HCEC 1CT (cell line): ENCODE data around the gene IL1RAP.
"Not testable (repeated sequence)": the region's sequence is repeated elsewhere in the genome, so short reads cannot be mapped to it uniquely, and the experiment has no call there.

Experiments used
- DNase-seq: peaks from one replicate; pipeline ENCODE4 v3.0.0-alpha.2; 2017

IL1RAP gene

GRCh38 chr3:190617185-190617584 is 103.3 kb downstream of the IL1RAP start:
- no peak for DNase-seq

- DNase-seq: no peak
These were observed 104.6 kb downstream of the IL1RAP start for GRCh38 chr3:190618330-190619030.

DNA sequence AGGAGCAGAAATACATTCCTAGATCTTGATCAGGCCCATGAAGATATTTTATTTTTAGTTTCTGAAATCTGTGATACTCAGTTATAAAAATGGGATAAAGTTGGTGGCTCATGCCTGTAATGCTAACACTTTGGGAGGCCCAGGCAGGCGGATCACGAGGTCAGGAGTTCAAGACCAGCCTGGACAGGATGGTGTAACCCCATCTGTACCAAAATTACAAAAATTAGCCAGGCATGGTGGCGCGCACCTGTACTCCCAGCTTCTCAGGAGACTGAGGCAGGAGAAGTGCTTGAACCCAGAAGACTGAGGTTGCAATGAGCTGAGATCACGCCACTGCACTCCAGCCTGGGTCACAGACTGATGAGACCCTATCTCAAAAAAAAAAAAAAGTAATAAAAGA is 105.5 kb downstream of the IL1RAP start:
- no peak for DNase-seq

GRCh38 chr3:190619761-190620160 is 105.9 kb downstream of the IL1RAP start:
- DNase-seq: no peak

GRCh38 chr3:190620886-190621608 is 107.2 kb downstream of the IL1RAP start:
- DNase-seq: no peak

DNA sequence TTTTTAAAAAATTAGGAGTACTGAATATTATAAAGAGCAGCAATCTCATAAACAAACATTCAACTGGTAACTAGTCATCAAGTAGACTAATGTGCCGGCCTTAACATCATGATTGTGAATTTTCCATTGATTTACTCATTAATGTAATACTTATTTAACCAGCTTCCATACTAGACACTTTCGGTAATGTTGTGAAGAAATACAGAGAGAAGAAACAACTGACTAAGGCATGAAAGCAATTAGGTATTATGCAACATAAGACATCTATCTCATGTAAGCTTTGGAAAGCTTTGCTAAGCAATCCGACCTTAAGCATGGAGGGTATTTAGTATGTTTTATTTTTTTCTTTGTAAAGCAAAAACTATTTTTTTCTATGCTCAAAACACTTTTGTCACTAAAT is 108.0 kb downstream of the IL1RAP start:
- no peak for DNase-seq

- DNase-seq: no peak
These were observed 110.4 kb downstream of the IL1RAP start for GRCh38 chr3:190624282-190624681.

DNA sequence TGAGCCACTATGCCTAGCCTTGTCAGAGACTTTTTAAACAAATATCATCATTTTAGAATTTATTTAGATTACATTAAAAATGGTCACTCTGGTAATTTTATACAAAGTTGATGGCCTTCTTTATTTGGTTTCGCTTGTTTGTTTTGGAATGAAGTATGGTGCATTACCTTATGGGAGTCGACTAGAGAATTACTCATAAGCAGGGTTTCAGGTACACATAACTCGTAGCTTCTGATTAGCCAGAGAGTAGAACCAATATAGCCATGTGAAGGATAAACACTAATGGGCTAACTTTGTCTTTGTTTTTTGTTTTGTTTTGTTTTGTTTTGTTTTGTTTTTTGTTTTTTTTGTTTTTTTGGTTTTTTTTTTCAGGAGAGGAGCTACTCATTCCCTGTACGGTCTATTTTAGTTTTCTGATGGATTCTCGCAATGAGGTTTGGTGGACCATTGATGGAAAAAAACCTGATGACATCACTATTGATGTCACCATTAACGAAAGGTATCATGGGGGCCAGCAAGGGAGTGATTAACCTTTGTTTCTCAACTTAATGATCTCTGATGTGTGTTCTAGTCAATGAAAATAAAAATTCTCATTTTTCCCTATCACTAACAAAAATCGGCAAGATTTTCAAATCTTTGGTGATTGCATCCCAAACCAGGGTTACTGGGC is 113.2 kb downstream of the IL1RAP start:
- DNase-seq: no peak

- no peak for DNase-seq
These were observed 115.2 kb downstream of the IL1RAP start for GRCh38 chr3:190629088-190629487.

DNA sequence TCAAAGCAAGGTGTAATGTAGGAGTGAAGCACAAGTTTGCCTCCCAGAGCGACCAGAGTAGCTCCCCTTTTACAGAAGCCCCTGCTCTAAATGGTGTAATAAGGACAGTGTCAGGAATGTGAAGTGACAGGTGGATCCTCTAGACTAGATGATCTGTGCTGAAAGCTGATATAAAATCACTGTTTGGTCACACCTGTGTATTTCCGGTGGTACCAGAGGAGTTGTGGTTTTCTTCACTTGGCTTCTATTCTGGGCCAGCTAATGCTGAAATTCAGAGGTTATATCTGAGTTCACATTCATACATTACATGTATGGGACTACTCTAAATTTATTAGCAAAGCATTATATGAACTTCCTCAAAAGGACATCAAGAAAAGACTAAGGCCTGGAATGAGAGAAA is 117.4 kb downstream of the IL1RAP start:
- DNase-seq: no peak

- no peak for DNase-seq
These were observed 127.7 kb downstream of the IL1RAP start for GRCh38 chr3:190641564-190641963.

DNA sequence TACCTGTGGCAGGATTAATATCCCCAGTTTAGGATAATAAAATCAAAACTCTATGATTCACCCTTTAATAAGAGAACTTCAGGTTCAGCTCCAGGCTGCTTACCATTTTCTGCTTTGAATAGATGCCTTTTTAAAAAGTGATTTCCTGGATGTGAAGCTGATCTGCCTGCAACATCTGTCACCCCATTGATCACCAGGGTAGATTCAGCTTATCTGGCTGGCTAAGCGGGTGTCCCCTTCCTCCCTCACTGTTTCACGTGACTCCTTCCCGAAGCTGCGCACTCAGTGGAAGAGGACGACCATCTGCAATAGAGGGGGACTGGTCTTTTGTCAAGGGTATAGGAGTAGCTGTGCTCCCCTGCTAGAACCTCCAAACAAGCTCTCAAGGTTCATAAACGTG is 128.1 kb downstream of the IL1RAP start:
- no peak for DNase-seq

- no peak for DNase-seq
These were observed 130.2 kb downstream of the IL1RAP start for GRCh38 chr3:190644035-190644434.

GRCh38 chr3:190644766-190645165 is 130.9 kb downstream of the IL1RAP start:
- no peak for DNase-seq

DNA sequence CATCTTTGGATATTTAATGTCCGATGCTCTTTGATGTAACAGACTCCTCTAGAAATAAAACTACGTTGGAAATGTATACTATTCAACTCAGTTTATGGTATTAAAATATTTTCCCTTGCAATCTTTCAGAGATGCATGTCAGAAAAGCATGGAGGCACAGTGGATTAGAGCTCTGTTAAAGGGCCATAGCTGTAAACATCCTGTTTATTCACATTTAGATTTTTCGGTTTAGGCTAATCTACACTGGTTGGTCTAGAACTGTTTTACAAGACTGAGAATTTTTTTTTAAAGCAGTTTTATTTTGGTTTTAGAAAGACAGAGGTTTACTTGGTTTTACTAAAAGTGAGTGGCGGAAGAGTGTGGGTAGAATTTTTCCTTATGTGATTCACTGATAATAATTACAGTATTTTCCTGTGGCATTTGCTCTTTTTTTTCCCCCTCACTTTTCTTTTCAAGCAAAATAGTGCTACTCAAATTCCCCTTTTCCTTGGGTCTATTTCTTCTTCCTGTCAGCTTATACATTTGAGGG is 132.1 kb downstream of the IL1RAP start:
- DNase-seq: no peak

GRCh38 chr3:190646996-190647395 is 133.1 kb downstream of the IL1RAP start:
- DNase-seq: no peak

GRCh38 chr3:190655933-190656332 is 142.0 kb downstream of the IL1RAP start:
- no peak for DNase-seq

- no peak for DNase-seq
These were observed 144.2 kb downstream of the IL1RAP start for GRCh38 chr3:190658106-190658505.

- no peak for DNase-seq
These were observed 152.9 kb downstream of the IL1RAP start for GRCh38 chr3:190666821-190667220.

- DNase-seq: peak; percentile 36
These were observed 157.8 kb downstream of the IL1RAP start for GRCh38 chr3:190671658-190672057.

- DNase-seq: no peak
These were observed 159.3 kb downstream of the IL1RAP start for GRCh38 chr3:190673148-190673547.

DNA sequence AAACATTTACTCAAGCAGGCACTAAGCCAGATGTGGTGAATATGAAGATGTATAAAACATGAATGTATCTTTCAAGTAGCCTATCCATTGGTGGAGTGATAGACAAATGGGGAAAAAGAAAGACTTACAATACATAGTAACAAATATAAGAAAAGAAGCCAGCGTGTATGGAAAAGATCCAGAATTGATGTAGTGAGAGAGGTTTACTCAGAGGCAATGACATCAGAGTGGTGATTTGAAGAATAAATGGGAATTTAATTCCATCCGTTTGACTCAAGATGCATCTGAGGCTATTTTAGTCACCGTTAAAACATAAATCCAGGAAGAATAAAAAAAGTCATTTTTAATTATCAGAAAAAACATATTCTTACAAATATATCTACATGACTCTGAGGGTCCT is 162.6 kb downstream of the IL1RAP start:
- no peak for DNase-seq

DNA sequence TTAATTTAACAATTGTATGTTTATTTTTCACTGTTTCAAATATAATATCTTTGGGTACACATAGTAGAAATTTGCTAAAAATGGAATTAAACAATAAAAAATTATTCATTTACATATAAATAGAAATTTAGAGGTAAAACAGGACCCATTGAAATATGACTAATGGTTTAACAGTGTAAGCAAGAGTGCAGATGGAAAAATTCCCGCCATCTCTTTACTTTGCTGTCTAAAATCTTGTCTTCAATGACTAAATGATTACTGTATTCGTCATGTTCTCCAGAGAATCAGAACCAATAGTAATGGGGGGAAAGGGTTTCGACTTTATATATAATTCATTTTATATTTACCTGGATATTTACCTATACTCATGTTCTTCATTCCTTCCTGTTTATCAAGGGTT is 163.1 kb downstream of the IL1RAP start:
- DNase-seq: no peak

- DNase-seq: not testable (repeated sequence)
These were observed 164.0 kb downstream of the IL1RAP start for GRCh38 chr3:190677868-190678267.
